ENCODE measurements around the gene ARHGAP26.

Gene ARHGAP26

DNA sequence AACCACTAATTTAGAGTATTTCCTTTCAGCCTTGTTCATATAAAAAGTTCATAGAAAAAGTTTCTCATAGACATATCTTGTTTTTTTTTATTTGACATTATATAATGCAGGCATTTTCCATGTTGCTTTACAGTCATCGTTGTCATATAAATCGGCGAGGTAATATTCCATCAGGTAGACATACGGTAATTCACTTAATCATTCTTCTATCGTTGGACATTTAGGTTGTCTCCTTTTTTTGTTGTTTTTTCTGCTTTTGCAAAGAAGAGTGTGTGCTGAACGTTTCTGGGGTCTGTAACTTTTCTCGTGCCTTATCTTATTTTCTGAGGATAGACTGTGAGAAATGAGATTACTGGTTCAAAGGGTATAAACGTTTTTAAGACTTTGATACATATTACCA is 283.6 kb downstream of the ARHGAP26 start:
- no peak for DNase-seq

DNA sequence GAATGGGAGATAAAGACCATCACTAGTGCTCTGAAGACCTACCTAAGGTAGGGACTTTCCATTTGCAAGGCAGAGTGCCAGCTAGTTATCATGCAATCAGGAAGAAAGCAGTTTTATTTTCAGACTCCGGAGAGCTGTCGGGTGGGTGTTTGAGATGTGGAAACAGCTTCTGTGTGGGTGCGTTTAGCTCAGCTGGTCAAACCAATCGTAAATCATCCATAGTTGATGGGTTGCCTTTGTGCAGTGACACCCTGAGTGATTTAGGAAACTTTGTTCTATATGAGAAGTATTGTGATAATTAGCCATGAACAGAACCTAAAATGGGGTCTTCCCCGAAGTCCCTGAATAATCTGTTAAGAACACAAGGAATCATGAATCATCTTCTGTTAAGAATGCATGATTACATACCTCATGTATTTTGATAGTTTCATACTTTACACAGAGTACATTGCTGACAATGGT is 284.3 kb downstream of the ARHGAP26 start:
- no peak for DNase-seq

DNA sequence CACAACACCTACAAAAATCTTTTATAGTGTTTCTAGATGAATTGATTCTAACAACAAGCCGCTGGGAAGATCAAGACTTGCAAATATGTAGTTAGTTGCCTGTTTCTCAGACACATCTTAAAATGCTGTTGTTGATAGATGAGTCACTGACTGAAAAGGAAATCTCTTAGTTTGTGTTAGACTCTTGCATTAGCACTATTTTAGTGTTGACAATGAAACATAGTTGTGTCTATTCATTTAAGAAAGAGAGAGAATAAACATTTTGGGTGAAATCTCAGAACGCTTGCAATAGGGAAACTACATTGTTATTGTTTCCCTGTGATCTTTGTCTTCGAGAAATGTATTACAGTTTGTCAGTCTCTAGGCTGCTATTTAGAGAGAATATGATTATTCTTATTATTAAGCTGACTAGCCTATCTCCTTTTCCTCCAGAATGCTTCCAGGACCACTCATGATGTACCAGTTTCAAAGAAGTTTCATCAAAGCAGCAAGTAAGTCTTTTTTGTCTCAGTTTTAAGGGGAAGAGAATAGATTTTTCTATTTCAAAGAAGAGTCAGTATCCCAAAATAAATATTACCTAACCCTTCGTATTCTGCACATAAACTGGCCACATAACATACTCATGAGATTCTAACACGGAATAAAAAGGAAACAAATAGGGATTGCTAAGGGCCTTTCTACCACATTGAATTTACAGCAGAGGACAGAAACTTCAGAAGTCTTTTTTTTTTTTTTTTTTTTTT is 285.6 kb downstream of the ARHGAP26 start:
- no peak for DNase-seq

DNA sequence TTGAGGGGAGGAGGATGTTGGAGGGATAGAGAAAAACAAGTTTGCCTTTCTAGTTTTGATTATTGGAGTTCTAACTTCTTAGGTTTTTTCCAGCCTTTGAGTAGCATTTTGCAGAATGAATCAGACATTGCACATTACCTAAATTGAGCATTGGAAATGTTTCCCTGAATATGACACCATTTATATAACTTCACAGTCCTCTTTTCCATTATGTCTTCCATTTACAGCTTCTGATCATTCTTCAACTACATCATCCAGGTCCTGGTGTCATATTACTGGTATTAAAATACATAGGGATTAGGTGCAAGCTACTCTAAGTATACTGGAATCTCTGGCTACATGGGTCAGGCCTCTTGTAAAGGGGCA is 286.1 kb downstream of the ARHGAP26 start:
- DNase-seq: no peak

DNA sequence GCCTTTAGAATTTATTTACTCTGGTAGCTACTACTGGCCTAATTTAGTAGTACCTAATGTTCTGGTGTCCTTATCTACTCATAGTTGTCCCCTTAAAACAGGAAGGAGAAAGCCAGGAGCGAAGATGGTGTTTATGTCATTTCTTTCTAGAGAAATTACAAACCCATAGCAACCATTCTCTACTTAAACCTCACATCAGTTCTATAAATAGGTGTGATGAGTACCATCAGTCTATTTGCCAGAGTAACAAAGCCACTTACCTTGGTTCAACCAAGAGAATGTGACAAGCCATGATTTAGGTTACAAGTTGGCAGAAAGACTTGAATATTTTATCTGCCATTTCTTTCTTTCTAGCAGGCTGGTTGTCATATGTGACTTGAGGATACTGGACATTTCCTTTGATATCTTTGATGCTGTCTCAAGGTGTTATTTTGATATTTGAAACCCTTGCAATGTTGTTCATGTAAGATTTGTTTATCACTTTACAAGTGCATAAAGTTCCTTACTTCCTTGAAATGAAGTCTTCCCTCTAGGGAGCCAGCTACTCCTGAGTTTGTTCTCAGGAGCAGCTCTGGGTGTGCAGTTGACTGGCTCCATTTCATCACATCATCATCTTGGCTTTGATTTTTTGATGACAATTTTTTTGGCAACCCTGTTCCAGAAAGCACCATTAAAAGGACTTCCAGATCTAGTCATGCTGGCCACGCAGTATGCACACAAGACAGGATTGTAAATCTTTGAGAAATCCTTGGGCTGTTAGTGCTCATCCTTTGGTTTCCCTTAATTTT is 286.8 kb downstream of the ARHGAP26 start:
- no peak for DNase-seq

DNA sequence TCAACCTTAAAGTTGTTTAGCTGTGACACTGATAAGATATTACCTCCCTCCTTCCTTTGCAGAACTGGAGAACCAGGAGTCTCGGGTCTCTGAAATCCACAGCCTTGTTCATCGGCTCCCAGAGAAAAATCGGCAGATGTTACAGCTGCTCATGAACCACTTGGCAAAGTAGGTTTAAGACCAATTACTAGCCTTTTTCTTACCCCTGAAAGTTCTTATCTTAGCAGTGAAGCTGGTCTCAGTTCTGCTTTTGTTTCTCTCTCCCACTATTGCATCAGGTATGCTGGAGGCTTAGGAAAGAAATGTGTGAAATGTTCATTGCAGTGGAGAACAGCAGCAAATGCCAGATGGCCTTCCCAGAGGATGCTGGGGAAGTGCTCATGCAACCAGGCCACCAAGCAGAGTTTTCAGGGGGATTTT is 287.4 kb downstream of the ARHGAP26 start:
- DNase-seq: no peak

DNA sequence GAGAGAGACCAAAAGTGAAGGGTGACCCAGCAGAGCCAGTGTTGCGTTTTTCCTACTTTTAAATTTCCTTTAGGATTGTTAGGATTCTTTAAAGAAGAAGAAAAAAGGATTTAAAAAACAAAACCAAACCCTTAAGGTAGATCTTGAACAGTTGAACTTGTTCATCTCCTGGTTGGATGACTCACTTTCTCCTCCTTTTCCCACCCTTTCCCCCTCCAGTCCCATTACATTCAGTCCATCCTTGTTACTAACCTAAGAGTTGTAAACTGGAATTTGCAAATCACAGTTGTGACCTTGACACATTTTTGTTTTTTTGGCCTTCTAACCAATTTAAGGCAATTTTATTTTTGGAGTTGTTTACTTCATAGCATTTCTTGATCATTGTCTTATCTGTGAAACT is 289.2 kb downstream of the ARHGAP26 start:
- DNase-seq: no peak

DNA sequence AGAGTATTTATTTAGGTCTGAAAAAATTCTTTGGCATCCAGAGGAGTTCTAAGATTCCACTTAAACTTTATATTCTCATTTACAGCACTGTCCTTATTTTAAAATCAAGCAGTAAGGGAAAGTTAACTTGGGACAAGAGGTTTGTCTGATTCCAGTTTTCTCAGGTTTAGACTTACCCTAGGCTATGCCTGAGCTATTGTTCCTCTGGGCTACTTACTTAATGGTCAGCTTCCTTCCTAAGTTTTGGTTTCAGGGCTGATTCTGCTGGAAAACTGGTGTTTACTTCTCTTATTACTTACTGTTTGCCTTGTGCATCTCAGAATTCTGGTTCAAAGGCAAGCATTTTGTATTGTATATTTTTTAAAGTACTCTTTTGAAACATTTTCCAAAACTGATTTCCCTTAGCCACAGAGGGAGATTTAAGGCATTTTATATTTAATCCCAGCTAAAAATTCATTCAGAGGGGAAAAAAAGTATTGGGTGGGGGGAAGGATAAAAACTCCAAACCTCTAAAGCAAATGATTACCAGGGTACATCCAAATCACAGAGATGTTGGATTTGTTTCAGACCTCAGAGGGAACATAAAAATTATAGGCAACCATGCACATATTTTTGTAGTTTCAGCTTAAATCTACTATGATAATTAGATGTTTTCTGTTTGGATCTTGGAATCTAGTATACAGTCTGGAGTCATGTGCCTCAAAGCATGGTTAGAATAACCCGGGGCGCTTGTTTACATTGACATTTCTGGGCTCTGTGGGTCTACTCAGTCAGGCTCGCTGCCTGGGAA is 290.0 kb downstream of the ARHGAP26 start:
- no peak for DNase-seq

DNA sequence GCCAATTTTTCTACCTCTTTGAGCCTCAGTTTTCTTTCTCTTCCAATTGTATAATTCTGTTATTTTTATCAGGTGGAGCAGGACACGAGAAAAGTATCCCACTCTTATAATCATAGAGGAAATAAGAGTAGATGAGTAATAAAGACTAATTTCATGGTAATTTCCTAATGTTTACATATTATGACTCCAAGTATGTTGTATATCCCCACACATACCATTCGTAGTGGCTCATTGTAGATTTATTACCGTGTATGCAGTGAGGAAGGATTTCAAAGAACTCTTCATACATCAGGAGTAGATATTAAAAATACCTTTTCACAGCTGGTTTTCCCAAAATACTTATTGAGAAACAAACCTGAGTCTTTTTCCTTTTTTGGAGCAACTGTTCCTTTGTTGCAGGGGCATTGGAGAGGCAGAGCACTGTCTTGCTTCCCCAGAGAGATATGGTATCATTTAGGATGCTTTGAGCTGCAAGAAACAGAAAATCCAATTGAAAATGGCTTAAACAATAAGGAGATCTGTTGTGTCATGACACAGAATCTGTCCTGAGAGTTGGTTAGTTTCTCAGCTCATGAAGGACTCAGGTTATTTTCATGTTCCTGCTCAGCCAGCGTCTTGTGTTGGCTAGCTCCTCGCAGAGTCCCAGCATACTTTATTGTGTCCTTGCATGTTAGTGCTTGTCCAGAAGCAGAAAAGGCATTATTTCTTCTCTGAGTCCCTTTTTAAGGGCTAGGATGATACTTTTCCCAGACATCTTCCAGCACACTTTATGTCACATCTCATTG is 291.2 kb downstream of the ARHGAP26 start:
- DNase-seq: no peak

DNA sequence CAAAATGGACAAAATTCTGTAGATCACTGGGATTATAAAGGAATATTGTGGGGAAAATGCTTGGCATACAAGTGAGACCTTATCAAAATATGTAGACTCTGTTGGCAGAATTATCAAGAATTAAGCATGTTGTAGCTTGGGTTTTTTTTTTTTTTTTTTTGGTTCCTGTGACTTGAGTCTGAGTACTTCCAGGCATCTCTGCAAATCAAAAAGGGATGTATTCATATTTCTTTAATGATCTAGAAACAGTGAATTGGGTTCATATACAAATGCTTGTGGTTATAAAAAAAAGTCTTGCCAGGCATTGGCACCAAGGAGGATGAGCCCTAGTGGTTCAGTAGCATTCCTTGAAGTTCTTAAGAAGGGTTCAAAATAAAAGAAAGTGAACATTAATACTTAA is 292.2 kb downstream of the ARHGAP26 start:
- no peak for DNase-seq

DNA sequence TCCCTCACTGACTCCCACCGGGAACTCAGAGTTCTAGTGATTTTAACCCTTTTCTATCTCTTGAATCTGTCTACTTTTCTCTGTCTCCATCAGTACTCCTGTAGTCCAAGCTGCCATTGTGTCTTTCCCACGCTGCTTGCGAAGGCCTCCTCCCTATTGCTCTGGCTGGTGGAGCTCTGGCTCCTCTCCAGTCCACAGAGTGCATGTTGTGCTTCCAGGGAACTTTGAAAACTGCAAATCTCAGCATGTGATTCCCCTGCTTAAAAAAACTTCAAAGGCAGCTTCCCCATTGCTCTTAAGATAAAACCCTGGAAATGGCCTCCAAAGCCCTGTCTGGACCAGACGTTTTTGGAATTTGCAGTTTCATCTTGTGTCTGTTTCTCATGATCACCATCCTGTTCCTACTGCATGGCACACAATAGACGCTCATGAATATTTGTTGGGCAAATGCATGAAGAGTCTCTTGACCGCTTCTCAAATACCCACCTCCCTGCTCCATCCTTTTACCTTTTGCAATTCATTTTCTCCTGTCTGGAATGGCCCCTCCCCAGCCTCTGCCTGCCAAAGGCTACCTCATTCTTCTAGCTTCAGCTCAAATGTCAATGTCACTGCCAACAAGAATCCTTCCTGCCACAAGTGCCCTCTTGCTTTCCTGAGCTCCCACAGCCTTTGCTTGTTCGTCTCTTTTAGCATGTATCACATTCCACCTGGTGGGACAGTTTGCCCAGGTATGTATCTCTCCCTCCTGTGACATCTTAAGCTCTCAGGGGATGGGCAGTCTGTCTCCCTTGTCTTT is 293.2 kb downstream of the ARHGAP26 start:
- DNase-seq: no peak

DNA sequence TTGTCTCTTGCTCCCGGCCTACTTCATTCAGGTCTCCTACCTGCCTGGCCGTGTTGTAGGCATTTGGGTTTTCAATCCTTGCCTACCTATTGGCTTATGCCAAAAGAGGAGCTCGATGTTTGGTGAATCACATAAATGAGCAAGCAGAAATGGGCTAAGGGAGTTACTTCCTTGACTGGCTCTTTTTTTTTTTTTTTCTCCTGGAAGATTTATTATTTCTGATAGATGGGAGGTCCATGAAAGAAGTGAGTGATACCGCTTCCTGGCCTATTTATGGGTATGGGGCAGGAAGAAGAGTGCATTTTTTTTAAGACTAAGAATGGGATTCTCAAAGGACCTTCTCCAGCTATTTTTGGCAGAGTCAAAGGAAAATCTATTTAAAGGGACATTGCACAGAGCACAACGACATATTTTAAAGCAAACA is 294.1 kb downstream of the ARHGAP26 start:
- no peak for DNase-seq

DNA sequence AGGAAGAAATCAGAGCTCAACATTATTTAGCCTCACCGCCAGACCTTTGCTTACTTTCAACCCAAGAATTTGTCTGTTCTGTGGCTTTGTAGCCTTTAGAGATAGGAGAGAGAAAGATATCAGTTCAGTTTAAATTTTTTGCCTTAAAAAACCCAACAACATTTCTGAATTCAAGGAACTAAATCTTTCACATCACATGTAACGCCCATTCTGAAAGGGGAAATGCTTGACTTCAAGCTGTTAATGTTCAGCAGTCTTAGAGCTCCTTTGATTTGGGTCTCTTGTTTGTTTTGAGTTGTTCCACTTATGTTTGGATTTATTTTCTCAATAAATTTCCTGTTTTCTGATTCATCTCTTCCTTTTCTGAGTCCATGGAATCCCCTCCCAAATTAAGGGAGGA is 294.5 kb downstream of the ARHGAP26 start:
- no peak for DNase-seq

DNA sequence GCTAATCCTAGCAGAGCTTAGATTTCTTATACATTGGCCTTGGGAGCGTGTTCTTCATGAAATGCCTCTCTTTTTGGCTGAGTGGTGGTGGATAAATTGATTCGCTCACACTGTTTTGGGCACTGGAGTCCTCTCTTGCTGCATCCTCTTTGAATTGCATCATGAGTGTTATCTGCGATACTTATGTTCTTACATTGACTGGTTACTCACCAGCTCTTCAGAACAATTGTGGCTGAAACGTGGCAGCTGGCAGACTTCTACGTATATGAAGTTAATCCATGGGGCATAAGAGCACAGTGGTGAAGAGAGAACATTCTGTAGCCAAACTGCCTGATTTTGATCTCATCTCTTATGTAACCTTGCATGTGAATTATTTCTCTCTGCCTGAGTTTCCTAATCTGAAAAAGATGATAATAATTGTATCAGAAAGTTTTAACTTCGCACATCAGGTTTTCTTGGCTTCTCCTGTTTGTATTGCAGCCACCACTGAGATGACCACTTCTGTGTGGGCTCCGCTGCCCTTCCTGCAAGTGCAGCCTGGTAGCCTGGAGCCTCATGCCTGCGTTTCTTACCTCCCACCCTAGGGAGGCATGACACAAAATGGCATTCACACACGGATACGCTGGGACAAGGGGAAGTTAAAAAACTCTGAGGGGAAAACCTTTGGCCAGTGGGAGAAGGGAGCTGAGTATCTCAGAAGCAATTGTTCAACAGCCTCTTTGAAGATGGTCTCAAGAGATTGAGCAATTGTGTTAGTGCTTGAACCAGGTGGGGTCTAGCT is 295.2 kb downstream of the ARHGAP26 start:
- DNase-seq: no peak

DNA sequence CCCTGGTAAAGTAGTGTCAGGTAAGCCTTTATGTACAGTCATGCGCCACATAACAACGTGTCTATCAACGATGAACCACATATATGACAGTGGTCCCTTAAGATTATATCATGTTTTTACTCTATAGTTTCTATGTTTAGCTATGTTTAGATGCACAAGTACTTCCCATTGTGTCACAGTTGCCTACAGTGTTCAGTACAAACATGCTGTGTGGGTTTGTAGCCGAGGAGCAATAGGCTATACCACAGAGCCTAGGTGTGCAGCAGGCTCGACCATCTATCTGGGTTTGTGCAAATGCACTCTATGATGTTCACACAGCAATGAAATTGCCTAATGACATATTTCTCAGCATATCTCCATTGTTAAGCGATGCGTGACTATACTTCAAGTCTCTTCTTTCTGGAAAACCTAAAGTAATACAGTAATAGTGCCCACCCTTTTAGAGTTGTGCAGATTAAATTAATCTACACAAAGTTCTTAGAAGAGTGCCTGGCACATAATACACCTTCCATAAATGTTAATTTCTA is 295.9 kb downstream of the ARHGAP26 start:
- DNase-seq: no peak

DNA sequence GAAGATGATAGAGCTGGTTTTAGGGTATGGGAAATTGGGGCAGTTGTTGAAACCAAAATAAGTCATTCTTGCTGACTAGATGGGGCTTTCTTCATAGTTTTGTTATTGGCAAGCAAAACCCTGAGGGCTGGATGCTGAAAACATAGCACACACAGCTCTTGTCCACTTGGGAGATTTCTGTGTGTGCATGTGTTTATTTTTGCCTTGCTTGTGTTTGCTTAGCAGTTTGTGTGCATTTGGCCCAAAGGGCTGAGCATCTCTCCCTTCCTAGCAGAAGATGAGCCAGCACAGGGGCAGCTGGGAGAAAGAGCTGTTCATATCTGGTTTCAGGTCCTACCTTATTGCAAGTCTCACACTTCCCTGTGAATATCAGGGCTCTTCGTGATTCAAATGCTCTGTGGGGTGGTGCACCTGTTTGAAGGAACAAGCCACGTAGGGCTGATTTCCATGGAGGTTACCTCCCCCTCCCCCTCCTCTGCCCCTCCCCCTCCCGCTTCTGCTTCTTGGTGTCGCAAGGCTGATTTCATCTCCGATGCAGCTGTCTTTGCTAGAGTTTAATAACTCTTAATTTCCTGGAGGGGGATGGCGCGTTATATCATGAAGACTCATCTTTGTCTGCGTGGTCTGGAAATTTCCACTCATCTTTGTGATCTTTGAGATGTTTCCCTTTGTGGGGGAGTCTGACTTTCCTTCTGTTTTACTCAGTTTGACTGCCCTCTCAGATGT is 296.5 kb downstream of the ARHGAP26 start:
- DNase-seq: no peak

DNA sequence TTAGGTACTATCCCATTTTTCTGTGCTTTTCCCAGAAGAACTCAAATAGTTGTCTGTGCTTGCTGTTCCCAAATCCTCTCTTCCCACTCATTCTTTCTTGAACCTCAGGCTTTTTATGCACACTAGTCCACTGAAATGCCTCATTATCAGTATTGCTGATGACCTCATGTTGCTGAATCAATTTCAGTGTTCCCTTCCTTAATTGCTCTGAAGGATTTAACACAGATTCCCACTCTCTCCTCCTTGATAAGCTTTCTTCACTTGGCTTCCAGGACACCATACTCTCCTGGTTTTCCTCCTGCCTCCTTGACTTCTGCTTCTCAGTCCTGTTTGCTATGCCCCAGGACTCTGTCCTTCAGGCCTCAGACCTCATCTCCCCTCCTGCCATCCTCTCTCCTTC is 298.5 kb downstream of the ARHGAP26 start:
- no peak for DNase-seq

DNA sequence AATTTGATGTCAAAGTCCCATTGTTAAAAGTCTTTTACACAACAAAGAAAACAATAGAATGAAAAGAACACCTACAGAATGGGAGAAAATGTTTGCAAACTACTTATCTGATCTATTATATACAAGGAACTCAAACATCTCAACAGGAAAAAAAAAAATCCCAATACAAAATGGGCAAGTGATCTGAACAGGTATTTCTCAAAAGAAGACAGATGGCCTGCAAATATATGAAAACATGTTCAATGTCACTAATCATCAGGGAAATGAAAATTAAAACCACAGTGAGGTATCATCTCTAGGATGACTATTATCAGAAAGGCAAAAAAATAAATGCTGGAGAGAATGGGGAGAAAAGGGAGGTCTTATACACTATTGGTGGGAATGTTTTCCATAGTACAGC is 301.8 kb downstream of the ARHGAP26 start:
- DNase-seq: no peak

DNA sequence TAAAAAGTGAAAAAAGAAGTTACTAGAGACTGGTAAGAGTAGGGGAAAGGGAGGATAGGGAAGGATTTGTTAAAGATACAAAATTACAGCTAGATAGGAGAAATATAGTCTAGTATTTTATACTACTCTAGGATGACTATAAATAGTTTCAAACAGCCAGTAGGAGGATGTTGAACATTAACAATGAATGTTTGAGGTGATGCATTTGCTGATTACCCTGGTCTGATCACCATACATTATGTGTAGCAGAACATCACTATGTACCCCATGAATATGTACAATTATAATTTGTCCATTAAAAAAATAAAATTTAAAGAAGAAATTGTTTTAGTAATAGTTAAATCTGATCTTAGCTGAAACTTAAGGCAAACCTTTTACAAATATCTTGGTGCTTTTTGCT is 302.6 kb downstream of the ARHGAP26 start:
- no peak for DNase-seq

DNA sequence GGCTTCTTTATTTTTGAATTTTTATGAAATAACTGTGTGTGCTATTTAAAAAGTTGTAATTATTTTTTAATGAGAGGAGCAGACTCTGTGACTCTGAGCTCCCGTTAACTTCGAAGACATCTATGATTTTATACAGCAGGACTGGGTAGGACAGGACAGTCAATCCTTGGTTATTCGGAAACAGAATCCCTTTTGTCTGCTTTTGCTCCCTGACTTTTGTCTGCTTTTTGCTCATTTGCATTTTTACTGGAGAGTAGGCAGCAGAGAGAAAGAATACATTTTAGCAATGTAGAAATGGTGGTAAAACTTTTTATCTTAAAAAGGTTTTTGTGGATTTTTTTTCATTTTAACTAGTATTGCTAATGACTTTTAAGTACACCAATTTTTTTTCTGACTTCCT is 303.6 kb downstream of the ARHGAP26 start:
- DNase-seq: no peak

All from amniotic stem cell (primary cell).